Renal pelvis (tissue), 4 donors: ENCODE results near the gene PDZK1IP1. TPM values are rescaled to one million over a fixed set of nuclear protein-coding genes. Genes with fewer than 3 reads are reported as not detected.
"Not testable (repeated sequence)": the region's sequence is repeated elsewhere in the genome, so short reads cannot be mapped to it uniquely, and the experiment has no call there.

Experiments used
- DNase-seq: peaks from one replicate; pipeline ENCODE4 v3.0.0-alpha.2; 2013
- polyA plus RNA-seq, 3 donors: library from polyadenylated mRNA; unstranded; fragments of 120-200 nt; gene quantifications; one replicate each; pipeline ENCODE4 v1.2.1, GENCODE V29; 2013; ENCODE audit not compliant: insufficient read length in 3 of 3

The PDZK1IP1 gene
- polyA plus RNA-seq, 3 donors = 43.4 to 53.1 (median 52.3) TPM

DNA sequence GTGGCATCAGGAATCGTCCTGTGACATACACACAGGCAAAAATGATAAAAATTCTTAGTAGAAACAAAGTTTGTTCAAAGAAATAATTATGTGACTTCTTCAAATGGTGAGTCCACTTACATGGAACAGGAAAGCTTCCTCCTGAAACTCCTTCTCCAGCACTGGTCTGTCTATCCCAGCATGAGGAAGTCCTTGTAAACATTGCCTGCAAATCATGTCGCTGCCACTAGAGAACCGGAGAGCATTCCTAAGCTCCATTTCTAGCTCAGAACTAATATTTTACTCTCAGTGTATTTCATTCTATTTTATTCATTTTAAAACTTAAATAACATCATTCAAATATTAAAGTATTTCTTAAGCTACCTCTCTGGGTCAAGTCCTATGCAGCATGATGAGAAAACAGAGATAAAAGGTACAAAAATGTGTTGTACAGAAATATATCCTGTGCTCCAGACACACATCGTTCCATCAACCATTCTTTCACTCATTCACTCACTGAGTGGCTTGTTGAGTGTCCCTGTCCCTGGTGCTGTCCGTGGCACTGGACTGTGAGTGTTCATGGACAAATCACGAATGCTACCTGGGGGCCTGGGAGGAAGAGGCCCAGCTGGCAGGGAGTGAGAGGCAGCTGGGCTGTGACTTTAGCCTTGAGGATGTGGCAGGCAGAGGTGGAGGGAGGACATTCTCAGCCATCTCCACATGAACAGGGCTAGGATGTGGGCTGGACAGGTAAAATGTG, 42.6 kb downstream of the PDZK1IP1 start:
- no peak for DNase-seq

DNA sequence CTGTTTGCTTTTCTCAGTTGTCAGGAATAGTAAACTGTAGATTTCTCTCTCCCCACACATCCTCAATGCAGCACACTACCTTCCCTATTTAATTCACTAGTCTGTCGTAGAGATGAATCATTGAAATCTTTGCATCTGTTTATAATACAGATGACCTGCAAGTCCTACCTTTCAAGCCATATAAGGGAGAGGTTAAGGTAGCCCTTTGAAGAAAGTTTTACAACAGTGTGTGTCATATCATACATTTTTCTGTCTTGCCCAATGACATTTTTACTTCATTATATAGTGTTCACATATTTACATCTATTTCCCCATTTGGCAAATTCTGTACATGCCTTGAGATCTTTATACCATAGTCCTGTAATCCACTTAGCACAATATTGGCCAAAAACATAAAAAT, 43.3 kb downstream of the PDZK1IP1 start:
- not testable (repeated sequence) for DNase-seq

DNA sequence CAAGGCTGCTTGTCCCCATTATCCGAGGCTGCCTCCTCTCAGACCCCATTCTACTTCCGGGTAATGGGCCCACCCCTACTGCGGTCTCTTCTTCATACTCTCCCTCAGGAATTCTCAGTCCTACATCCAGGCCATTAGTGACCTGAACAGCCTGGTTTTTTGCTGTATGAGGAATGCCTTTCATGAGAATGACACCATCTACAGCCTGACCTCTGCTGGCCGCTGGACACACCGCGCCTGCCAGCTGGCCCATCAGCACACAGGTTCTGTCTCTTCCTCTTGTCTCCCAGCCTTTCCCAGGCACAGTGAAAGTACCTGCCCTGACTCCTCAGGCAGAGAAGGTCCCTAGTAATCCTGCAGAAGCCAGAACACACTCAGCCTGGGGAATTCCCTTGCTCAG, 46.2 kb downstream of the PDZK1IP1 start:
- not testable (repeated sequence) for DNase-seq

DNA sequence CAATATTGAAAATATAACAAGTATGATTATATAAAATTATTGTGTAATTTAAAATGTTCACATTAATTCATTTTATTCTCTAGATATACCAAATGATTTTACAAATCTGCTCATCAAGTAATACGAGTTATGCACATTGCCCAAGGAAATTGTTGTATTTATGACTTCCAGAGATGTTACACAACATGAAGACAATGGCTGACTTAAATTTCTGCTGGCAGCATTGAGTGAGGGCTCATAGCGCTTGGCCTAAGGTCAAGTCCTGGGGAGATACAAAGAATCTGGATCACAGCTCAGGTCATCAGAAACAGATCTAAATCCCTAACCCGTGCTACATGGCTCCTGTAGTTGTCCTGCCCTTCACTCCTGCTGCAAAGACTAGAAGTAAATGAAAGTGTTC, 49.5 kb downstream of the PDZK1IP1 start:
- DNase-seq = not testable (repeated sequence)

DNA sequence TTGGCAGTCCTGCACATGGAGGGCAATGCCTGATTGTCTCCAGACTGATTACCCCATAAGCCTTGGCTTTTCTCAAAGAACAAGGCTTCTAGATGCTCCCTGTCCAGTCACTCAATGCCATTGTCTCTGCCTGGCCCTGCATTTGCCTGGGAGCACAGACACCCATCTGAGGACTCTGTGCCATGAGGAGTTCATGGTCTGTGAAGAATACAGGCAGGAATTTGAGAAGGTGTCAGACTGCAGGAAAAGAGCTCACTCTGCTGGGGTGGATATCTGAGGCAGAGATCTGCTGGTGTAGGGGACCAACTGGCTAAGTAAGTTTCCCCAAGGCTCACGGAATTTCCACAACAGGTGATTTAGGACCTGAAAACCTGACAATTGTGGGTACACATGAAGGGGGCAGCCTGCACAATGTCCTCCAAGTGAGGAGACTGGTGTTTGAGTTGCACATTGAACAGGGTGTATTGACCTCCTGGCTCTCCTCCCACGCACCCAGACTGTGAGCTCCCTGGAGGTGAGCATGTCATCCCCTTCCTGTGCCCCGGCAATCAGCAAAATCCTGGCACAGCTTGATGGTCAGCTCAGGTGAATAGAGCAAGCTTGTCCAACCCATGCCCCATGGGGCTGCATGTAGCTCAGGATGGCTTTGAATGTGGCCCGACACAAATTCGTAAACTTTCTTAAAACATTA, 51.8 kb downstream of the PDZK1IP1 start:
- DNase-seq = no peak

DNA sequence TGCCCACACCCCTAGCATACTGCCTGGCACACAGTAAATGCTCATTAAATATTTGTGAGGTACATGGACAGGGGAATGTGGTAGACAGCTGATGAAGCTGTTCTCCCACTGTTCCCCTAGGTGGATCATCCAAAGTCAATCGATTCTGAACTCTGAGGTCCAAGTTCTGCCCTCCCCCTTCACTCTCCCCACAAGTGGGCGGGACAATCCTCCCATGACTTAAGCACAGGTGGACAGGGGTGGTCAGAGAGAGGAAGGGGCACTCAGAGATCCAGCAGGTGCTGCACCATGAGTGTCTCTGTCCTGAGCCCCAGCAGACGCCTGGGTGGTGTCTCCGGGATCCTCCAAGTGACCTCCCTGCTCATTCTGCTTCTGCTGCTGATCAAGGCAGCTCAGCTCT, 52.6 kb downstream of the PDZK1IP1 start, which contains the start of gene CYP4A22:
TSS of gene CYP4A22 (plus strand) at position 244 of the 400 bp plus-strand sequence. CDS start at position 289, 45 bp downstream.
- no peak for DNase-seq

Other genes with a start within 250 kb of the PDZK1IP1 start
- 10 to 100 TPM; 42.1 to 74.9 (median 58.8) TPM for gene CYP4A11, start 248.6 kb downstream of the PDZK1IP1 start, polyA plus RNA-seq
- gene CYP4X1, start 166.4 kb downstream of the PDZK1IP1 start, polyA plus RNA-seq = 10 to 100 TPM in 2 of 3 donors, 1 to 10 TPM in 1; 7.3 to 11.3 (median 10.6) TPM
- under 1 TPM; 0.30 to 0.43 (median 0.42) TPM for gene CYP4Z1, start 122.8 kb downstream of the PDZK1IP1 start, polyA plus RNA-seq
- gene CYP4A22, start 52.6 kb downstream of the PDZK1IP1 start, polyA plus RNA-seq = 1 to 10 TPM; 6.0 to 8.2 (median 6.3) TPM
- gene TAL1, start 42.2 kb upstream of the PDZK1IP1 start, polyA plus RNA-seq = 1 to 10 TPM; 4.5 to 6.1 (median 5.1) TPM
- gene STIL, start 124.1 kb upstream of the PDZK1IP1 start, polyA plus RNA-seq = 10 to 100 TPM in 1 of 3 donors, 1 to 10 TPM in 2; 7.7 to 11.4 (median 9.6) TPM
- gene CMPK1, start 143.8 kb upstream of the PDZK1IP1 start, polyA plus RNA-seq = 10 to 100 TPM; 61.5 to 65.6 (median 62.9) TPM
- gene FOXE3, start 226.2 kb upstream of the PDZK1IP1 start, polyA plus RNA-seq = under 1 TPM; 0.28 to 0.43 (median 0.30) TPM
- 1 to 10 TPM; 6.6 to 9.2 (median 8.0) TPM for gene FOXD2, start 248.0 kb upstream of the PDZK1IP1 start, polyA plus RNA-seq